Duodenal mucosa (tissue), 2 donors: ENCODE measurements around the gene MOGAT2.

ENCODE experiments used
- H3K27ac ChIP-seq: one replicate; pipeline ENCODE4 v1.7.0; 2013; ENCODE audit warnings: low read depth, low read length
- H3K27me3 ChIP-seq, 2 donors: one replicate each; pipeline ENCODE4 v1.7.0; 2013; ENCODE audit warnings: low read length in 2 of 2, control low read depth in 1 of 2; ENCODE audit not compliant: insufficient read depth in 2 of 2, control insufficient read depth in 1 of 2
- H3K36me3 ChIP-seq, 2 donors: one replicate each; pipeline ENCODE4 v1.7.0; 2013; ENCODE audit warnings: low read length in 2 of 2, control low read depth in 1 of 2; ENCODE audit not compliant: insufficient read depth in 2 of 2, control insufficient read depth in 1 of 2
- H3K4me1 ChIP-seq, 2 donors: one replicate each; pipeline ENCODE4 v1.7.0; 2013; ENCODE audit warnings: low read length in 2 of 2, control low read depth in 1 of 2; ENCODE audit not compliant: insufficient read depth in 2 of 2, control insufficient read depth in 1 of 2
- H3K4me3 ChIP-seq, 2 donors: one replicate each; pipeline ENCODE4 v1.7.0; 2013; ENCODE audit warnings: low read length in 2 of 2, low read depth in 1 of 2
- H3K9ac ChIP-seq, 2 donors: one replicate each; pipeline ENCODE4 v1.7.0; 2013; ENCODE audit warnings: low read length in 2 of 2, low read depth in 1 of 2
- H3K9me3 ChIP-seq, 2 donors: one replicate each; pipeline ENCODE4 v1.7.0; 2013; ENCODE audit warnings: low read length in 2 of 2, control low read depth in 1 of 2; ENCODE audit not compliant: control insufficient read depth in 1 of 2

Gene MOGAT2

GRCh38 chr11:75779960-75780359 lies 62.3 kb downstream of the MOGAT2 start:
- peaks cover 7 to 18% of the 10 kb centered on the region in 2 donors for H3K4me1 ChIP-seq
- no peak overlapping the region for H3K4me3 ChIP-seq
- no peak overlapping the region for H3K27ac ChIP-seq
- no peaks in the 10 kb centered on the region for H3K36me3 ChIP-seq
- no peaks in the 10 kb centered on the region for H3K9me3 ChIP-seq
- no peak overlapping the region for H3K9ac ChIP-seq
- H3K27me3 ChIP-seq, result no peaks in the 10 kb centered on the region

- Histone ChIP-seq H3K9me3 (no peaks in the 10 kb centered on the region), H3K27ac (no peak overlapping the region), H3K27me3 (no peaks in the 10 kb centered on the region), H3K4me1 (peaks cover 16 to 23% of the 10 kb centered on the region in 2 donors), H3K36me3 (no peaks in the 10 kb centered on the region), H3K4me3 (no peak overlapping the region), H3K9ac (no peak overlapping the region)
Measured at GRCh38 chr11:75780888-75781287, 63.2 kb downstream of the MOGAT2 start.

- H3K9me3 ChIP-seq, result no peaks in the 10 kb centered on the region
- H3K36me3 ChIP-seq, result no peaks in the 10 kb centered on the region
- no peaks in the 10 kb centered on the region for H3K27me3 ChIP-seq
- H3K9ac ChIP-seq, result no peak overlapping the region
- H3K4me3 ChIP-seq, result no peak overlapping the region
- no peak overlapping the region for H3K27ac ChIP-seq
- H3K4me1 ChIP-seq, result peaks cover 20 to 27% of the 10 kb centered on the region in 2 donors
Measured at GRCh38 chr11:75781296-75781695, 63.7 kb downstream of the MOGAT2 start.

- Histone ChIP-seq H3K27me3 (no peaks in the 10 kb centered on the region), H3K9ac (no peak overlapping the region), H3K36me3 (no peaks in the 10 kb centered on the region), H3K9me3 (no peaks in the 10 kb centered on the region), H3K4me3 (no peak overlapping the region), H3K27ac (no peak overlapping the region), H3K4me1 (peaks cover 24 to 31% of the 10 kb centered on the region in 2 donors)
Measured at GRCh38 chr11:75781831-75782230, 64.2 kb downstream of the MOGAT2 start.
